ENCODE data around the gene IFITM10. TPM values are rescaled to one million over a fixed set of nuclear protein-coding genes. Genes with fewer than 3 reads are reported as not detected.

IFITM10 gene
- total RNA-seq, 4 donors from 2014 or later = 0.88 to 5.0 (median 3.4) TPM

- peaks cover 0 to 35% (median 9%) of the 10 kb centered on the region in 4 donors for H3K4me1 ChIP-seq
- peak overlapping the region in 3 of 4 donors; percentile 19 to 72 (median 32) for H3K27ac ChIP-seq
- H3K36me3 ChIP-seq = no peaks in the 10 kb centered on the region
- H3K4me3 ChIP-seq = peak overlapping the region in 2 of 4 donors; percentile 15 to 26
- H3K9me3 ChIP-seq = no peaks in the 10 kb centered on the region
- no peaks in the 10 kb centered on the region for H3K27me3 ChIP-seq
- DNase-seq = peak; percentile 40 to 85 (median 74)
- TF ChIP-seq CTCF (IDR thresholded peaks at IDR 0.05) (no peak), POLR2A (IDR thresholded peaks at IDR 0.05) (no peak)
These were observed 22.1 kb upstream of the IFITM10 start for GRCh38 chr11:1772270-1773130.

GRCh38 chr11:1771700-1772099 is 21.3 kb upstream of the IFITM10 start:
- peak overlapping the region in 1 of 4 donors; percentile 19 for H3K27ac ChIP-seq
- TF ChIP-seq CTCF (IDR thresholded peaks at IDR 0.05) = no peak
- TF ChIP-seq POLR2A (IDR thresholded peaks at IDR 0.05) = no peak
- peaks cover 0 to 40% (median 9%) of the 10 kb centered on the region in 4 donors for H3K4me1 ChIP-seq
- H3K36me3 ChIP-seq = no peaks in the 10 kb centered on the region
- DNase-seq = peak in 2 of 3 donors; percentile 11 to 44
- no peaks in the 10 kb centered on the region for H3K27me3 ChIP-seq
- no peak overlapping the region for H3K4me3 ChIP-seq
- no peaks in the 10 kb centered on the region for H3K9me3 ChIP-seq

- Histone ChIP-seq H3K4me3 (no peak overlapping the region), H3K4me1 (peaks cover 0 to 40% (median 9%) of the 10 kb centered on the region in 4 donors), H3K27ac (no peak overlapping the region), H3K9me3 (no peaks in the 10 kb centered on the region), H3K36me3 (no peaks in the 10 kb centered on the region), H3K27me3 (no peaks in the 10 kb centered on the region)
- DNase-seq = peak in 2 of 3 donors; percentile 14 to 26
- TF ChIP-seq POLR2A (IDR thresholded peaks at IDR 0.05) = no peak
- TF ChIP-seq CTCF (IDR thresholded peaks at IDR 0.05) = no peak
These were observed 20.9 kb upstream of the IFITM10 start for GRCh38 chr11:1771273-1771672.

GRCh38 chr11:1770528-1770927 is 20.1 kb upstream of the IFITM10 start:
- Histone ChIP-seq H3K9me3 (no peaks in the 10 kb centered on the region), H3K36me3 (no peaks in the 10 kb centered on the region), H3K27ac (no peak overlapping the region), H3K27me3 (no peaks in the 10 kb centered on the region), H3K4me3 (no peak overlapping the region), H3K4me1 (peaks cover 0 to 40% (median 9%) of the 10 kb centered on the region in 4 donors)
- peak in 2 of 3 donors; percentile 2 to 47 for DNase-seq
- TF ChIP-seq POLR2A (IDR thresholded peaks at IDR 0.05) = no peak
- no peak for TF ChIP-seq CTCF (IDR thresholded peaks at IDR 0.05)

GRCh38 chr11:1770061-1770460 is 19.7 kb upstream of the IFITM10 start:
- H3K4me3 ChIP-seq = no peak overlapping the region
- H3K27ac ChIP-seq = peak overlapping the region in 3 of 4 donors; percentile 22 to 75 (median 66)
- H3K4me1 ChIP-seq = peaks cover 0 to 40% (median 9%) of the 10 kb centered on the region in 4 donors
- no peaks in the 10 kb centered on the region for H3K9me3 ChIP-seq
- no peaks in the 10 kb centered on the region for H3K27me3 ChIP-seq
- no peaks in the 10 kb centered on the region for H3K36me3 ChIP-seq
- TF ChIP-seq POLR2A (IDR thresholded peaks at IDR 0.05) = no peak
- TF ChIP-seq CTCF (IDR thresholded peaks at IDR 0.05) = no peak
- DNase-seq = peak in 2 of 3 donors; percentile 14 to 42
